WTC11 (cell line): Measurements from ENCODE around the gene PGAP3. TPM values are rescaled to one million over a fixed set of nuclear protein-coding genes. Genes with fewer than 3 reads are reported as not detected.

Source experiments
- ATAC-seq: fragments of 200-7000 bp; cut with Tn5 transposase; 2 replicates; pipeline ENCODE4 v1.10.0; 2021; ENCODE audit warnings: mild to moderate bottlenecking, moderate library complexity
- CTCF ChIA-PET: fragments of 300-600 bp; sonication (Branson Sonifier 250); formaldehyde crosslinking; loops from one replicate; lab custom pipeline; 2021; ENCODE audit warnings: antibody characterized with exemption; lab: Charles Lee
- POLR2A ChIA-PET: fragments of 350-600 bp; sonication (Branson Sonifier 250); formaldehyde crosslinking; loops from one replicate; lab custom pipeline; 2021; ENCODE audit warnings: antibody characterized with exemption; lab: Charles Lee
- DNase-seq: peaks from one replicate; pipeline ENCODE4 v3.0.0; 2021; ENCODE audit warnings: low spot score
- H3K27ac Mint-ChIP-seq: 2 replicates; pipeline ENCODE4 v1.8.0; 2021; ENCODE audit warnings: mixed read lengths
- H3K27me3 Mint-ChIP-seq: 2 replicates; pipeline ENCODE4 v1.8.0; 2021; ENCODE audit warnings: low read depth, mild to moderate bottlenecking, moderate library complexity, mixed read lengths
- H3K36me3 Mint-ChIP-seq: 2 replicates; pipeline ENCODE4 v1.8.0; 2021; ENCODE audit warnings: mixed read lengths
- H3K4me1 Mint-ChIP-seq: 2 replicates; pipeline ENCODE4 v1.8.0; 2022; ENCODE audit warnings: mixed read lengths
- H3K4me3 Mint-ChIP-seq: 2 replicates; pipeline ENCODE4 v1.8.0; 2021; ENCODE audit warnings: mild to moderate bottlenecking, moderate library complexity, mixed read lengths
- H3K9me3 Mint-ChIP-seq: 2 replicates; pipeline ENCODE4 v1.8.0; 2021; ENCODE audit warnings: mixed read lengths
- CBFB ChIP-seq: sonication (generic); formaldehyde crosslinking; IDR thresholded peaks from 2 replicates; pipeline ENCODE4 v1.8.1; 2022; ENCODE audit warnings: mild to moderate bottlenecking, low read depth, missing genetic modification reagents
- CTCF ChIP-seq: fragments of 200-600 bp; IDR thresholded peaks from 2 replicates; pipeline ENCODE4 v1.8.0; 2022; ENCODE audit warnings: antibody characterized with exemption
- FOXK1 ChIP-seq: sonication (generic); formaldehyde crosslinking; IDR thresholded peaks from 2 replicates; pipeline ENCODE4 v1.8.0; 2022; ENCODE audit warnings: mild to moderate bottlenecking, moderate library complexity, missing genetic modification reagents
- FOXP1 ChIP-seq: sonication (generic); formaldehyde crosslinking; IDR thresholded peaks from 2 replicates; pipeline ENCODE4 v1.8.0; 2022; ENCODE audit warnings: missing genetic modification reagents, mild to moderate bottlenecking, moderate library complexity, borderline replicate concordance
- FOXP4 ChIP-seq: sonication (generic); formaldehyde crosslinking; IDR thresholded peaks from 2 replicates; pipeline ENCODE4 v1.8.0; 2022; ENCODE audit warnings: mild to moderate bottlenecking, missing genetic modification reagents
- GTF2I ChIP-seq: fragments of 250-450 bp; sonication (Bioruptor Pico); conservative IDR thresholded peaks from 2 replicates; pipeline ENCODE4 v1.4.0; 2021; ENCODE audit warnings: mild to moderate bottlenecking
- MYBL2 ChIP-seq: sonication (generic); formaldehyde crosslinking; IDR thresholded peaks from 2 replicates; pipeline ENCODE4 v1.8.1; 2023; ENCODE audit warnings: mild to moderate bottlenecking, moderate library complexity, missing genetic modification reagents
- NR1H2 ChIP-seq: sonication (generic); formaldehyde crosslinking; IDR thresholded peaks from 2 replicates; pipeline ENCODE4 v1.9.0; 2021; ENCODE audit warnings: mild to moderate bottlenecking, moderate library complexity, missing genetic modification reagents
- PRDM15 ChIP-seq: sonication (generic); formaldehyde crosslinking; IDR thresholded peaks from 2 replicates; pipeline ENCODE4 v1.8.0; 2022; ENCODE audit warnings: missing genetic modification reagents
- SP1 ChIP-seq: sonication (generic); formaldehyde crosslinking; conservative IDR thresholded peaks from 2 replicates; pipeline ENCODE4 v1.8.1; 2022; ENCODE audit warnings: missing genetic modification reagents
- TEAD1 ChIP-seq: sonication (generic); formaldehyde crosslinking; IDR thresholded peaks from 2 replicates; pipeline ENCODE4 v1.8.0; 2022; ENCODE audit warnings: mild to moderate bottlenecking, missing genetic modification reagents
- TEAD4 ChIP-seq: sonication (generic); formaldehyde crosslinking; IDR thresholded peaks from 2 replicates; pipeline ENCODE4 v1.8.0; 2022; ENCODE audit warnings: mild to moderate bottlenecking, missing genetic modification reagents
- TP53 ChIP-seq: sonication (generic); formaldehyde crosslinking; IDR thresholded peaks from 2 replicates; pipeline ENCODE4 v1.8.1; 2023; ENCODE audit warnings: mild to moderate bottlenecking, missing genetic modification reagents
- USF2 ChIP-seq: sonication (generic); formaldehyde crosslinking; IDR thresholded peaks from 2 replicates; pipeline ENCODE4 v1.8.1; 2023; ENCODE audit warnings: mild to moderate bottlenecking, missing genetic modification reagents, moderate library complexity
- ZNF425 ChIP-seq: fragments of 250-450 bp; sonication (Bioruptor Pico); conservative IDR thresholded peaks from 2 replicates; pipeline ENCODE4 v1.9.0; 2021; ENCODE audit warnings: mild to moderate bottlenecking
- ZNF532 ChIP-seq: fragments of 250-450 bp; sonication (Bioruptor Pico); IDR thresholded peaks from 2 replicates; pipeline ENCODE4 v1.9.0; 2021; ENCODE audit warnings: mild to moderate bottlenecking, borderline replicate concordance
- total RNA-seq: library from RNA; stranded (reverse); gene quantifications from 3 replicates; pipeline ENCODE4 v1.2.3, GENCODE V29; 2021

The PGAP3 gene
- total RNA-seq, 1 experiment from 2014 or later: 24.9 TPM

- peak; percentile 27; the same call in 1 of the 2 replicates for TF ChIP-seq FOXP4
- TF ChIP-seq GTF2I (CRISPR knock-in tag): no peak
- TF ChIP-seq, all 79 proteins: peak for 5
Measured at GRCh38 chr17:39700148-39700987, 12.5 kb upstream of the PGAP3 start (continued).

GRCh38 chr17:39699818-39700147 is 11.9 kb upstream of the PGAP3 start, which contains the start of gene ERBB2:
Gene ERBB2 (plus strand): TSS chr17:39700064. CDS start chr17:39700239, 175 bp downstream.
- H3K36me3 Mint-ChIP-seq: peaks cover 3% of the 10 kb centered on the region; the same call in 1 of the 2 replicates
- H3K4me3 Mint-ChIP-seq: peak within 1 kb of the TSS; percentile 95
- CTCF ChIA-PET: interaction anchor here (0.5 to 7.9 kb wide), 24 partner anchors 11 to 664 kb away, joined by 3 to 77 read pairs (median 4); partner anchors contain the start of genes MIEN1 and PGAP3
- H3K9me3 Mint-ChIP-seq: no peaks in the 10 kb centered on the region
- peak within 1 kb of the TSS; percentile 96 for H3K27ac Mint-ChIP-seq
- H3K4me1 Mint-ChIP-seq: peaks cover 73% of the 10 kb centered on the region
- peak; percentile 73 for DNase-seq
- H3K27me3 Mint-ChIP-seq: no peaks in the 10 kb centered on the region
- peak; percentile 43 for ATAC-seq
- TF ChIP-seq ZNF532: no peak
- TF ChIP-seq CBFB (CRISPR knock-in tag): no peak
- no peak for TF ChIP-seq USF2 (CRISPR knock-in tag)
- no peak for TF ChIP-seq PRDM15 (CRISPR knock-in tag)
- peak; percentile 58; the same call in 1 of the 2 replicates for TF ChIP-seq SP1 (CRISPR knock-in tag)
- TF ChIP-seq FOXK1: no peak
- TF ChIP-seq TEAD1: peak; percentile 91; the same call in 1 of the 2 replicates
- TF ChIP-seq CTCF: no peak
- TF ChIP-seq TEAD4 (CRISPR knock-in tag): peak; percentile 66; the same call in 1 of the 2 replicates
- TF ChIP-seq MYBL2 (CRISPR knock-in tag): 0 out of 2 replicates have a peak, but pooled peaks have one; percentile 18
- no peak for TF ChIP-seq TP53
- no peak for TF ChIP-seq NR1H2
- no peak for TF ChIP-seq FOXP1
- TF ChIP-seq ZNF425 (CRISPR knock-in tag): no peak
- POLR2A ChIA-PET: interaction anchor here (0.6 to 1.6 kb wide), 6 partner anchors 11 to 73 kb away, joined by 4 to 25 read pairs (median 6); partner anchors contain the start of genes MIEN1 and PGAP3
